ENCODE results near the gene ARMC12. TPM values are rescaled to one million over a fixed set of nuclear protein-coding genes. Genes with fewer than 3 reads are reported as not detected.
A peak's percentile ranks its signal among the peaks of the same experiment; 100 is the strongest.

ARMC12 gene
- total and polyA plus RNA-seq, 2 of the 13 experiments (the other 11 are each of a cell fraction or from before 2014, with no cell fraction given): 1.3 TPM; not detected in 1

- no peak; the same call in 1 of the 2 replicates for TF ChIP-seq HNF1A (IDR thresholded peaks at IDR 0.05; ENCODE audit: low read depth)
- peak; percentile 75 for TF ChIP-seq HNF1A (CRISPR knock-in tag; IDR thresholded peaks at IDR 0.05; ENCODE audit: borderline replicate concordance)
- peak; percentile 67; the same call in 1 of the 2 replicates for TF ChIP-seq NCOA2 (CRISPR knock-in tag; IDR thresholded peaks at IDR 0.05)
- TF ChIP-seq HOXA7 (CRISPR knock-in tag; IDR thresholded peaks at IDR 0.05): no peak
- TF ChIP-seq, protein P1, sequence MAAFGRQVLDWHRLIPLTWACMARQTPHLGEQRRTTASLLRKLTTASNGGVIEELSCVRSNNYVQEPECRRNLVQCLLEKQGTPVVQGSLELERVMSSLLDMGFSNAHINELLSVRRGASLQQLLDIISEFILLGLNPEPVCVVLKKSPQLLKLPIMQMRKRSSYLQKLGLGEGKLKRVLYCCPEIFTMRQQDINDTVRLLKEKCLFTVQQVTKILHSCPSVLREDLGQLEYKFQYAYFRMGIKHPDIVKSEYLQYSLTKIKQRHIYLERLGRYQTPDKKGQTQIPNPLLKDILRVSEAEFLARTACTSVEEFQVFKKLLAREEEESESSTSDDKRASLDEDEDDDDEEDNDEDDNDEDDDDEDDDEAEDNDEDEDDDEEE (CRISPR knock-in tag; IDR thresholded peaks at IDR 0.05): 0 out of 2 replicates have a peak, but pooled peaks have one; percentile 56
- TF ChIP-seq ZNF446 (CRISPR knock-in tag; IDR thresholded peaks at IDR 0.05): no peak
- TF ChIP-seq FOXO1 (CRISPR knock-in tag; IDR thresholded peaks at IDR 0.05): no peak
- TF ChIP-seq HNF4G (IDR thresholded peaks at IDR 0.05; ENCODE audit: borderline replicate concordance, low read depth, low read length): peak; percentile 51; the same call in 1 of the 2 replicates
- no peak for TF ChIP-seq HNF4G (CRISPR knock-in tag; IDR thresholded peaks at IDR 0.05; ENCODE audit: borderline replicate concordance, low read depth)
- TF ChIP-seq ZNF615 (CRISPR knock-in tag; IDR thresholded peaks at IDR 0.05; ENCODE audit: borderline replicate concordance): no peak
- TF ChIP-seq, protein P2, sequence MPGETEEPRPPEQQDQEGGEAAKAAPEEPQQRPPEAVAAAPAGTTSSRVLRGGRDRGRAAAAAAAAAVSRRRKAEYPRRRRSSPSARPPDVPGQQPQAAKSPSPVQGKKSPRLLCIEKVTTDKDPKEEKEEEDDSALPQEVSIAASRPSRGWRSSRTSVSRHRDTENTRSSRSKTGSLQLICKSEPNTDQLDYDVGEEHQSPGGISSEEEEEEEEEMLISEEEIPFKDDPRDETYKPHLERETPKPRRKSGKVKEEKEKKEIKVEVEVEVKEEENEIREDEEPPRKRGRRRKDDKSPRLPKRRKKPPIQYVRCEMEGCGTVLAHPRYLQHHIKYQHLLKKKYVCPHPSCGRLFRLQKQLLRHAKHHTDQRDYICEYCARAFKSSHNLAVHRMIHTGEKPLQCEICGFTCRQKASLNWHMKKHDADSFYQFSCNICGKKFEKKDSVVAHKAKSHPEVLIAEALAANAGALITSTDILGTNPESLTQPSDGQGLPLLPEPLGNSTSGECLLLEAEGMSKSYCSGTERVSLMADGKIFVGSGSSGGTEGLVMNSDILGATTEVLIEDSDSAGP (CRISPR knock-in tag; IDR thresholded peaks at IDR 0.05; ENCODE audit: borderline replicate concordance): peak; percentile 93
- TF ChIP-seq CBX1 (IDR thresholded peaks at IDR 0.05; ENCODE audit: low read depth): peak; percentile 82
- TF ChIP-seq ZNF83 (CRISPR knock-in tag; IDR thresholded peaks at IDR 0.05; ENCODE audit: borderline replicate concordance): 0 out of 2 replicates have a peak, but pooled peaks have one; percentile 9
- TF ChIP-seq ELF3 (CRISPR knock-in tag; IDR thresholded peaks at IDR 0.05): peak; percentile 85
- TF ChIP-seq TAF1 (CRISPR knock-in tag; IDR thresholded peaks at IDR 0.05): peak; percentile 80; the same call in 1 of the 2 replicates
- TF ChIP-seq DBP (CRISPR knock-in tag; IDR thresholded peaks at IDR 0.05; ENCODE audit: not compliant biosample characterization): no peak
- TF ChIP-seq ZC3H4 (CRISPR knock-in tag; IDR thresholded peaks at IDR 0.05; ENCODE audit: borderline replicate concordance): 0 out of 2 replicates have a peak, but pooled peaks have one; percentile 21
- TF ChIP-seq YY1 (IDR thresholded peaks at IDR 0.05; ENCODE audit: insufficient read depth, insufficient replicate concordance, low read depth, low read length): peak; percentile 56
Measured at GRCh38 chr6:35731736-35732532, 4.9 kb upstream of the ARMC12 start (continued).

All from HepG2 (cell line).